Hair follicular keratinocyte (primary cell): ENCODE data around the gene ZNF471. TPM values are rescaled to one million over a fixed set of nuclear protein-coding genes. Genes with fewer than 3 reads are reported as not detected.

Experiments used
- total RNA-seq: library from RNA; depleted of rRNA; stranded (reverse); fragments of >200 nt; gene quantifications from 2 replicates; pipeline ENCODE4 v1.2.3, GENCODE V29; 2015

Gene ZNF471
- 0.80 and 1.9 TPM in 2 replicates for total RNA-seq

DNA sequence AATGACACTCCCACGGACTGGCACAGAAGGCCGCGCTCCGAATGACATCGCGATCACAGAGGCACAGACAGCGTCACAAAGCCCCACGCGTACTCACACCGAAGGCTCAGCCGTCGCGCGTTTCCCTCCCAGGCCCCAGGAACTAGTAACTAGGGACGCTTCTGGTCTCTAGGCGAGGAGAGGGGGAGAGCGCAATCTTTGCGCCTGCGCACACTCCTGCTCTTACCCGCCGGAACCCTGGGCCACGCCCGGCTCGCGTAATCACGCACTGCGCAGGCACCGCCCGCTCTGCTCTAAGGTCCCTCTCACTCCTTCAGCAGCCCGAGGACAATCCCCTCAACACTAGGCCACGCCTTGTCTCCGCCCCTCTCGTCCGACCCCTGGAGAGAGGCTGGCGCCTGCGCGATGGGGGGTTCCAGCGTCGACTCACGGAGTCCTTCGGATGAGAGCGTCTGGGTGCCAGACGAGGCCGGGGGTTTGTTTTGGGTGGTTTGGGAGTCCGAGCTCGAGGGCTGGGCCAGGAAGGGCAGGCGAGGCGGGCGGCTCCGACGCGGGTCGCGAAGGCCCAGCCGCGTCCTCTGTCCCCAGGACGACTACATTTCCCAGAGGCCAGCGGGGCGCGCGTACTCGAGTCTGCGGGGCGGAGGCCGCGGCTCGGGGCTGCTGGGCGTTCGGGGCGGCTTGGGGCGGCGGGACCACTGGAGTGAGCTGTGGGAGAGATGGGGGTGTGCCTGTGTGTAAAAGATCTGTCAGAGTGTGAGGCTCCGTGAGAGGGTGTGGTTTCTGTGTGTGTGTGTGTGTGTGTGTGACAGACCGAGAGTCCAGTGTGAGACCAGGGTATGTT, at the start of gene ZNF471:
TSS of gene ZNF471 (plus strand) at position 410 of the 844 bp plus-strand sequence. CDS start 3,717 bp downstream, outside the sequence.

DNA sequence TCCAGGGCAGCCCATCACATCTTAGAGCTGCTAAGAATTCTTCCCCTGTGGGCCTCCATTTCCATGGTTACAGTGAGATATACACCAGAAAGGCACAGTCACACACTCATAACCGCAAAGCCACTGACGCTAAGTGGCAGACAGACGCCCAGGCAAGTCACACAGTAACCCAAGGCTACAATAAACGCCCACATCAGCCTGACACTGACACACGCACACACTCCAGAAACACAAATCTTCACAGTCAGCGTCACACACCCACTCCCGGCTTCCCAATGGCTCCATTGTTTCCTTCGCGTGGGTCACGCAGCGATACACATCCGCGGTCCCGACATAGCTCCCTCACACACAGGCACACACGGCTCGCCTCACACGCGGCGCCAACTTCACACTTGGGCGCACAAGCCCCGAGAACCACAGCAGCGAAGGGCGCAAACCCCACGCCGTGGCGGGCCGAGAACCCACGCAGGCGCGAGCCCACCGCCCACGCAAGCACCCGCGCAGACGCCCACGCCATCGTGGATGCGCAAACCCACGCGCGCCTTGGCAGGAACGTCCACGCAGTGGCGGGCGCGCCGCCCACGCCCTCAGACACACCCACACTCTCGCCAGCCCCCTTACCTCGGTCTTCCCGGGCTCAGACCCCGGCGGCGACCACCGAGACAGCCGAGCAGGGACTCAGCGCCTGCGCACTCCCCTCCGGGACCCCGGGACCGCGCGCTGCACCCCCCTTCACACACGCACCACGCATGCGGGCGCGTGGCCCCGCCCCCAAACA, 30.8 kb upstream of the ZNF471 start, which contains the start of gene ZNF667:
TSS of gene ZNF667 (minus strand) at position 695 of the 778 bp plus-strand sequence. CDS start 14,975 bp downstream, outside the sequence.

GRCh38 chr19:56538761-56539263, 31.2 kb downstream of the ZNF471 start, which contains the start of gene ZFP28:
TSS of gene ZFP28 (plus strand) at chr19:56538948. CDS start at chr19:56539019, 71 bp downstream.

GRCh38 chr19:56567274-56568120, 59.8 kb downstream of the ZNF471 start, which contains the start of gene ZNF470:
TSS of gene ZNF470 (plus strand) at chr19:56567468. CDS start at chr19:56570312, 2,844 bp downstream.

Other genes with a start within 250 kb of the ZNF471 start
- gene EDDM13, start 235.1 kb upstream of the ZNF471 start, total RNA-seq = 0.46 and 2.2 TPM in 2 replicates
- gene ZSCAN5A, start 193.0 kb upstream of the ZNF471 start, total RNA-seq = 2.6 and 4.2 TPM in 2 replicates
- 1.7 and 1.9 TPM in 2 replicates for gene ZNF582, start 114.3 kb upstream of the ZNF471 start, total RNA-seq
- gene ZNF583, start 103.5 kb upstream of the ZNF471 start, total RNA-seq = 0.70 and 3.7 TPM in 2 replicates
- 0.72 and 2.2 TPM in 2 replicates for gene ZNF667, start 30.5 kb upstream of the ZNF471 start, total RNA-seq
- gene ZFP28, start 31.1 kb downstream of the ZNF471 start, total RNA-seq = 6.8 and 9.9 TPM in 2 replicates
- gene ZNF470, start 59.6 kb downstream of the ZNF471 start, total RNA-seq = 2.2 and 3.1 TPM in 2 replicates
- 7.0 and 8.2 TPM in 2 replicates for gene ZNF71, start 87.4 kb downstream of the ZNF471 start, total RNA-seq
- 0.08 TPM in 1 of 2 replicates, not detected in the other for gene SMIM17, start 135.3 kb downstream of the ZNF471 start, total RNA-seq
- not detected in 2 replicates for gene ZNF835, start 163.9 kb downstream of the ZNF471 start, total RNA-seq